IPS-18a (cell line): Measurements from ENCODE around the gene EPB41L4A.

Experiments used
- H3K27ac ChIP-seq: one replicate; pipeline ENCODE4 v1.5.1; 2013; ENCODE audit warnings: low read length
- H3K27me3 ChIP-seq: one replicate; pipeline ENCODE4 v1.6.1; 2013; ENCODE audit warnings: mild to moderate bottlenecking, low read length; ENCODE audit not compliant: control insufficient read depth, insufficient read depth
- H3K36me3 ChIP-seq: one replicate; pipeline ENCODE4 v1.6.1; 2013; ENCODE audit warnings: low read depth, low read length; ENCODE audit not compliant: control insufficient read depth
- H3K4me1 ChIP-seq: one replicate; pipeline ENCODE4 v1.6.1; 2013; ENCODE audit warnings: low read depth, low read length; ENCODE audit not compliant: control insufficient read depth
- H3K4me3 ChIP-seq: one replicate; pipeline ENCODE4 v1.5.1; 2013; ENCODE audit warnings: low read length
- H3K9ac ChIP-seq: one replicate; pipeline ENCODE4 v1.6.1; 2013; ENCODE audit warnings: mild to moderate bottlenecking, low read length, moderate library complexity
- H3K9me3 ChIP-seq: one replicate; pipeline ENCODE4 v1.6.1; 2013; ENCODE audit warnings: low read depth, low read length; ENCODE audit not compliant: control insufficient read depth

The EPB41L4A gene

DNA sequence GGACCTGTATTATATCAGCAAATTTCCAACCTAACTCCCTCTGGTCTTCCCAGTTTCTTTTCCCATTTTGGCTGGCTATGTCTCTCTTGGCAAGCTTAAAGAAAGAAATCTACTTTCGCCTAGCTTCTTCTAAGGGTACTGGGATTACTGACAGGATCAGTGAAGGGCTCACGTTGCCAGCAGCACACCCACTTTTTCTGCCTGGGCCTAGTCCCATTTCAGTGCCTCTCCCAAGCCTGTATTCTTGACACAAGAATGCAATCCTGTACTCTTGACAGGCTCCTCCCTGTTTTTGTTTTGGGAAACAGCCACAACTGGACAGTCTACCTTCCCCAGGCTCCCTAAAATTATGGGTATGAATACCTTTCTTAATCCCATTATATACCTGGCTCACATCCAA is 170.5 kb downstream of the EPB41L4A start:
- Histone ChIP-seq H3K27me3 (no peaks in the 10 kb centered on the region), H3K4me1 (peaks cover 9% of the 10 kb centered on the region), H3K36me3 (no peaks in the 10 kb centered on the region), H3K9ac (no peak overlapping the region), H3K9me3 (no peaks in the 10 kb centered on the region), H3K4me3 (no peak overlapping the region), H3K27ac (no peak overlapping the region)

- Histone ChIP-seq H3K4me3 (no peak overlapping the region), H3K27me3 (no peaks in the 10 kb centered on the region)
Observed at GRCh38 chr5:112247960-112248359, 171.1 kb downstream of the EPB41L4A start.

GRCh38 chr5:112245656-112246055 is 173.4 kb downstream of the EPB41L4A start:
- Histone ChIP-seq H3K36me3 (no peaks in the 10 kb centered on the region), H3K9ac (no peak overlapping the region), H3K27me3 (no peaks in the 10 kb centered on the region), H3K4me1 (peaks cover 9% of the 10 kb centered on the region), H3K27ac (no peak overlapping the region), H3K4me3 (no peak overlapping the region), H3K9me3 (no peaks in the 10 kb centered on the region)

More at GRCh38 chr5:112247960-112248359, 171.1 kb downstream of the EPB41L4A start:
- Histone ChIP-seq H3K9ac (no peak overlapping the region), H3K27ac (no peak overlapping the region), H3K36me3 (no peaks in the 10 kb centered on the region), H3K9me3 (no peaks in the 10 kb centered on the region), H3K4me1 (peaks cover 9% of the 10 kb centered on the region)

- peaks cover 12% of the 10 kb centered on the region for H3K4me1 ChIP-seq
- no peak overlapping the region for H3K9ac ChIP-seq
- no peaks in the 10 kb centered on the region for H3K36me3 ChIP-seq
- no peak overlapping the region for H3K27ac ChIP-seq
- no peak overlapping the region for H3K4me3 ChIP-seq
- H3K9me3 ChIP-seq = no peaks in the 10 kb centered on the region
- no peaks in the 10 kb centered on the region for H3K27me3 ChIP-seq
Observed at GRCh38 chr5:112239996-112240395, 179.1 kb downstream of the EPB41L4A start.

GRCh38 chr5:112238473-112238872 is 180.6 kb downstream of the EPB41L4A start:
- no peaks in the 10 kb centered on the region for H3K27me3 ChIP-seq
- H3K4me1 ChIP-seq = peaks cover 12% of the 10 kb centered on the region
- no peaks in the 10 kb centered on the region for H3K9me3 ChIP-seq
- H3K27ac ChIP-seq = no peak overlapping the region
- no peaks in the 10 kb centered on the region for H3K36me3 ChIP-seq
- H3K9ac ChIP-seq = no peak overlapping the region
- no peak overlapping the region for H3K4me3 ChIP-seq

DNA sequence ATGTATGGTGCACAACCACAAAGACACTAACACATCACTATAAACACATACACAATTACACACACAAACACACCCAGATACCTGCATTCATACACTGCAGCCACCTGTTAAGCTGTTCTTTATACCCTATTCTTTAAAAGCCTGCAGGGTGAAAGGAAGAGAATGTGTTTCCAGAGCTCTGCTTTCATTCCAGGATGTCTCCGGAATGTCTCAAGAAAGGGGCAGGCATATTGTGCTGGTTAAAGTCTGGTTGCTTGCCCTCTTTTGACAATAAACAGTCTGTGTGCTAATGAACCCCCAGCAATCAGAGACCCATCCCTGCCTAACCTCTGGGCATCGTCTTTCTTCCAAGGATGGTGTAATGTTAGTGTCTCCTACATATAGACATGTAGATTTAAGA is 181.6 kb downstream of the EPB41L4A start:
- peaks cover 12% of the 10 kb centered on the region for H3K4me1 ChIP-seq
- no peaks in the 10 kb centered on the region for H3K27me3 ChIP-seq
- H3K36me3 ChIP-seq = no peaks in the 10 kb centered on the region
- H3K9ac ChIP-seq = no peak overlapping the region
- no peaks in the 10 kb centered on the region for H3K9me3 ChIP-seq
- H3K4me3 ChIP-seq = no peak overlapping the region
- H3K27ac ChIP-seq = no peak overlapping the region

GRCh38 chr5:112234000-112234399 is 185.1 kb downstream of the EPB41L4A start:
- Histone ChIP-seq H3K9ac (no peak overlapping the region), H3K9me3 (no peaks in the 10 kb centered on the region), H3K36me3 (no peaks in the 10 kb centered on the region), H3K27ac (no peak overlapping the region), H3K27me3 (no peaks in the 10 kb centered on the region), H3K4me3 (no peak overlapping the region), H3K4me1 (peaks cover 12% of the 10 kb centered on the region)

GRCh38 chr5:112232667-112233066 is 186.4 kb downstream of the EPB41L4A start:
- no peak overlapping the region for H3K4me3 ChIP-seq
- H3K9me3 ChIP-seq = no peaks in the 10 kb centered on the region
- H3K36me3 ChIP-seq = no peaks in the 10 kb centered on the region
- no peaks in the 10 kb centered on the region for H3K27me3 ChIP-seq
- no peak overlapping the region for H3K27ac ChIP-seq
- H3K4me1 ChIP-seq = peaks cover 7% of the 10 kb centered on the region
- H3K9ac ChIP-seq = no peak overlapping the region

DNA sequence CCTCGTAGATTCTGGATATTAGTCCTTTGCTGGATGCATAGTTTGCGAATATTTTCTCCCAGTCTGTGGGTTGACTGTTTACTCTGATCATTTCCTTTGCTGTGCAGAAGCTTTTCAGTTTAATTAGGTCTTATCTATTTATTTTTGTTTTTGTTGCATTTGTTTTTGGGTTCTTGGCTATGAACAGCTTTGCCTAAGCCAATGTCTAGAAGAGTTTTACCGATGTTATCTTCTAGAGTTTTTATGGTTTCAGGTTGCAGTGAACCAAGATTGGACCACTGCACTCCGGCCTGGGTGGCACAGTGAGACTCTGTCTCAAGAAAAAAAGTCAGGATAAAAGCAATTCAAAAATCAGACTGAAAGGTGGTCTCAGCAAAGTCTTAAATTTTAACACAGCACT is 188.5 kb downstream of the EPB41L4A start:
- Histone ChIP-seq H3K27me3 (no peaks in the 10 kb centered on the region), H3K36me3 (no peaks in the 10 kb centered on the region), H3K4me3 (no peak overlapping the region), H3K4me1 (peaks cover 12% of the 10 kb centered on the region), H3K9ac (no peak overlapping the region), H3K9me3 (no peaks in the 10 kb centered on the region), H3K27ac (no peak overlapping the region)

DNA sequence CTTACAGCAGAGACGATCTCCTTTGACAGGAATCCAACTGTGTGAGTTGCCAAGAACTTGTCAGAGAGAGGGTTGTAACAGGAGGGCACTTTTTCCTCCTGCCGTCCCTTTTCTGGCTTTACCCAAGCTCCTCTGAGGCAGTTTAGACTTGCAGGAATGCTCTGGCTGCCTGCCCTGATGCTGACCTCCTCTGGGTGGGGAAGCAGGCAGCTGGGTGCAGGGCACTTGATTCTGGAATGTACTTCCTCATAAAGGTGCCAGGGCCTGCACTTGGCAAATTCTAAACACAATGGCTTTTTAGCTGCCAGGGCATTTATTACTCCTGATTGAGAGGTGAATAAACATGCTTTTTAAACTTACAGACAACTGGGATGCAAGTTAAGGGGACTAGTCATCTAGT is 190.4 kb downstream of the EPB41L4A start:
- peaks cover 16% of the 10 kb centered on the region for H3K4me1 ChIP-seq
- no peaks in the 10 kb centered on the region for H3K9me3 ChIP-seq
- no peaks in the 10 kb centered on the region for H3K27me3 ChIP-seq
- no peaks in the 10 kb centered on the region for H3K36me3 ChIP-seq
- no peak overlapping the region for H3K27ac ChIP-seq
- no peak overlapping the region for H3K9ac ChIP-seq
- H3K4me3 ChIP-seq = no peak overlapping the region

- H3K9me3 ChIP-seq = no peaks in the 10 kb centered on the region
- no peak overlapping the region for H3K4me3 ChIP-seq
- H3K4me1 ChIP-seq = peaks cover 16% of the 10 kb centered on the region
- H3K36me3 ChIP-seq = no peaks in the 10 kb centered on the region
- H3K9ac ChIP-seq = no peak overlapping the region
- no peaks in the 10 kb centered on the region for H3K27me3 ChIP-seq
- no peak overlapping the region for H3K27ac ChIP-seq
Observed at GRCh38 chr5:112227911-112228631, 191.0 kb downstream of the EPB41L4A start.

GRCh38 chr5:112226215-112226614 is 192.9 kb downstream of the EPB41L4A start:
- H3K27me3 ChIP-seq = no peaks in the 10 kb centered on the region
- H3K36me3 ChIP-seq = no peaks in the 10 kb centered on the region
- H3K9me3 ChIP-seq = no peaks in the 10 kb centered on the region
- H3K4me1 ChIP-seq = peaks cover 16% of the 10 kb centered on the region
- H3K4me3 ChIP-seq = no peak overlapping the region
- H3K27ac ChIP-seq = no peak overlapping the region
- H3K9ac ChIP-seq = no peak overlapping the region
